RWPE1 (cell line): ENCODE results near the gene HNRNPA0.

ENCODE experiments used
- CTCF ChIA-PET: fragments of 350-600 bp; sonication (Branson Sonifier 250); formaldehyde crosslinking; extraction: SDS; loops from one replicate; lab custom pipeline; 2021; lab: Yijun Ruan, JAX
- POLR2A ChIA-PET: fragments of 400-600 bp; formaldehyde crosslinking; extraction: SDS; loops from one replicate; lab custom pipeline; 2020; ENCODE audit warnings: antibody characterized with exemption; ENCODE audit not compliant: low non-redundant PET; lab: Yijun Ruan, JAX
- DNase-seq: peaks from one replicate; pipeline ENCODE4 v3.0.0; 2012; ENCODE audit warnings: low spot score
- H3K27ac ChIP-seq: fragments of 450-650 bp; 2 replicates; pipeline ENCODE4 v1.5.1; 2017
- TF ChIP-seq, protein P1 (sequence below): fragments of 450-650 bp; conservative IDR thresholded peaks from 2 replicates; pipeline ENCODE4 v1.5.1; 2017; ENCODE audit warnings: low read depth, mild to moderate bottlenecking

Gene HNRNPA0

GRCh38 chr5:137754188-137754960 is at the start of gene HNRNPA0:
Gene HNRNPA0 (minus strand): TSS chr5:137754363. CDS start chr5:137754066, 297 bp downstream.
- peak within 1 kb of the TSS; percentile 97 for H3K27ac ChIP-seq
- ChIA-PET CTCF (interaction anchor here (0.6 kb wide), 1 partner anchor 27 kb away, joined by 6 read pairs; no protein-coding TSS in a partner anchor), POLR2A (interaction anchor here (0.6 kb wide), 2 partner anchors 151 to 1838 kb away, joined by 3 to 13 read pairs; no protein-coding TSS in a partner anchor)
- DNase-seq = peak; percentile 99
- TF ChIP-seq, protein P1, sequence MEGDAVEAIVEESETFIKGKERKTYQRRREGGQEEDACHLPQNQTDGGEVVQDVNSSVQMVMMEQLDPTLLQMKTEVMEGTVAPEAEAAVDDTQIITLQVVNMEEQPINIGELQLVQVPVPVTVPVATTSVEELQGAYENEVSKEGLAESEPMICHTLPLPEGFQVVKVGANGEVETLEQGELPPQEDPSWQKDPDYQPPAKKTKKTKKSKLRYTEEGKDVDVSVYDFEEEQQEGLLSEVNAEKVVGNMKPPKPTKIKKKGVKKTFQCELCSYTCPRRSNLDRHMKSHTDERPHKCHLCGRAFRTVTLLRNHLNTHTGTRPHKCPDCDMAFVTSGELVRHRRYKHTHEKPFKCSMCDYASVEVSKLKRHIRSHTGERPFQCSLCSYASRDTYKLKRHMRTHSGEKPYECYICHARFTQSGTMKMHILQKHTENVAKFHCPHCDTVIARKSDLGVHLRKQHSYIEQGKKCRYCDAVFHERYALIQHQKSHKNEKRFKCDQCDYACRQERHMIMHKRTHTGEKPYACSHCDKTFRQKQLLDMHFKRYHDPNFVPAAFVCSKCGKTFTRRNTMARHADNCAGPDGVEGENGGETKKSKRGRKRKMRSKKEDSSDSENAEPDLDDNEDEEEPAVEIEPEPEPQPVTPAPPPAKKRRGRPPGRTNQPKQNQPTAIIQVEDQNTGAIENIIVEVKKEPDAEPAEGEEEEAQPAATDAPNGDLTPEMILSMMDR = no peak

GRCh38 chr5:137802282-137803210 is 48.4 kb upstream of the HNRNPA0 start:
- no peak for DNase-seq
- CTCF ChIA-PET = interaction anchor here (0.6 to 1.5 kb wide), 2 partner anchors 42 to 1829 kb away, joined by 3 read pairs; no protein-coding TSS in a partner anchor
- no peak overlapping the region for H3K27ac ChIP-seq
- POLR2A ChIA-PET = no interaction called here
- TF ChIP-seq, protein P1 = no peak

GRCh38 chr5:137800700-137801411 is 46.7 kb upstream of the HNRNPA0 start:
- TF ChIP-seq, protein P1 = no peak
- CTCF ChIA-PET = interaction anchor here (0.6 to 1.5 kb wide), 2 partner anchors 40 to 369 kb away, joined by 3 read pairs; no protein-coding TSS in a partner anchor
- DNase-seq = no peak
- POLR2A ChIA-PET = no interaction called here
- H3K27ac ChIP-seq = no peak overlapping the region

DNA sequence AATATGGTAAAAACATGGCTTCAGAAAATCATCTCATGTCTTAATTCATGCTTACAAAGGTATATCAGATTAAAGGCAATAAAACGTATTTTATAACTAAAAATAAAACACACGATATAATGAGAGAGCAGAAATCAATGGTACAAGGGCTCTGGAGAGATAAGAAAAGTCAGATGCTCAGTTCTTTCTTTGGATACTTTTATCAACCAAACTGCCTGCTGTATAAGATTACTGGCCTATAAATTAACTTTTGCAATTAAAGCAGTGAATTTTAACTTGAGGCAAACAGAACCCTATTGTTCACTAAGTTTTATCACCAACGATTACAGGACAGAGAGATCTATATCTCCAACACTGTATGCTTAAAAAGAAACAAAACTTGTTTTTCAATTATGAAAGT is 42.1 kb upstream of the HNRNPA0 start:
- ChIA-PET POLR2A (no interaction called here), CTCF (interaction anchor here (0.5 kb wide), 1 partner anchor 1986 kb away, joined by 3 read pairs; no protein-coding TSS in a partner anchor)
- DNase-seq = no peak
- TF ChIP-seq, protein P1 = no peak
- H3K27ac ChIP-seq = no peak overlapping the region

DNA sequence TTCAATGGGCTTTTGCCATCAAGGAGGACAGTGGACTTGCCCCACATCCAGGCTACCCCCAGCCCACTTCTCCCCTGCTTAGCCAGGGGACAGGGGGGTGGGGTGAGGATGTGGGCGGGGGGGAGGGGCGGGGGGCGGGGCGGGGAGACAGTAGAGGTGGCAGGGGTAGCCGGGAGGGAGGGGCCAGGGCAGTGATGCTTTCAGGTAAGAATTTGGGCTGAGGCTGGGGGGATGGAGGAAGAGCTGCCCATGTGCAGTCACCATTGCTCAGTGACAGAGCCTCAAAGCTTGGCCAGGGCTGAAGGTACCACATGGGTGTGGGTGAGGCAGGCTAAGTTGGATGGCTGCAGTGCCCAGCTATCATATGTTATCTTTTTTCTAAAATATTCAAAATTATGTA is 40.7 kb upstream of the HNRNPA0 start:
- POLR2A ChIA-PET = no interaction called here

More for the DNA sequence above, 40.7 kb upstream of the HNRNPA0 start:
- H3K27ac ChIP-seq = no peak overlapping the region
- CTCF ChIA-PET = no interaction called here
- DNase-seq = no peak
- TF ChIP-seq, protein P1 = no peak
